Suprapubic skin (tissue), 4 donors: ENCODE results near the gene TIMM17B. TPM values are rescaled to one million over a fixed set of nuclear protein-coding genes. Genes with fewer than 3 reads are reported as not detected.

Experiments used
- DNase-seq, 2 donors: peaks; one replicate each; pipeline ENCODE4 v3.0.0-alpha.2; 2019; ENCODE audit warnings: low spot score in 2 of 2
- H3K27ac ChIP-seq: fragments of 200-600 bp; sonication (generic); one replicate; pipeline ENCODE4 v1.5.1; 2019
- H3K27me3 ChIP-seq: fragments of 200-600 bp; sonication (generic); one replicate; pipeline ENCODE4 v1.5.1; 2019
- H3K36me3 ChIP-seq: fragments of 200-600 bp; sonication (generic); one replicate; pipeline ENCODE4 v1.5.1; 2019
- H3K4me1 ChIP-seq: fragments of 200-600 bp; sonication (generic); one replicate; pipeline ENCODE4 v1.5.1; 2019
- H3K4me3 ChIP-seq: fragments of 200-600 bp; sonication (generic); one replicate; pipeline ENCODE4 v1.5.1; 2019; ENCODE audit warnings: mild to moderate bottlenecking
- H3K9me3 ChIP-seq: fragments of 200-600 bp; sonication (generic); one replicate; pipeline ENCODE4 v1.5.1; 2019
- CTCF ChIP-seq, 2 donors: fragments of 200-600 bp in 1 of 2; fragments of 450-650 bp in 1 of 2; sonication (generic) in 1 of 2; IDR thresholded peaks; one replicate each; pipeline ENCODE4 v1.5.1; 2016 to 2019; ENCODE audit warnings: antibody characterized with exemption in 2 of 2, mild to moderate bottlenecking in 1 of 2, moderate library complexity in 1 of 2
- EP300 ChIP-seq: sonication (generic); formaldehyde crosslinking; IDR thresholded peaks from one replicate; pipeline ENCODE4 v1.6.1; 2017; ENCODE audit warnings: antibody characterized with exemption
- POLR2A ChIP-seq, 2 donors: fragments of 450-650 bp; IDR thresholded peaks; one replicate each; pipeline ENCODE4 v1.6.1; 2017; ENCODE audit warnings: antibody characterized with exemption in 2 of 2, mild to moderate bottlenecking in 2 of 2, moderate library complexity in 2 of 2
- POLR2AphosphoS5 ChIP-seq, 3 donors: sonication (generic); formaldehyde crosslinking; IDR thresholded peaks; one replicate each; pipeline ENCODE4 v1.6.1; 2017; ENCODE audit warnings: antibody characterized with exemption in 3 of 3
- WGBS: methylation state at CpG from one replicate; pipeline ENCODE4 v1.1.5; 2018; 5-methylcytosine and 5-hydroxymethylcytosine counted together
- total RNA-seq, 4 donors: library from RNA; depleted of rRNA; stranded (reverse); fragments of >200 nt; gene quantifications; one replicate each; pipeline ENCODE4 v1.1.0, GENCODE V29; 2016

The TIMM17B gene
- total RNA-seq, 4 donors from 2014 or later, result 40.8 to 60.5 (median 43.4) TPM

- 92% methylated on average over 20 of the region's 20 CpGs for WGBS
- peaks cover 40% of the 10 kb centered on the region for H3K36me3 ChIP-seq
- no peak overlapping the region for H3K4me3 ChIP-seq
- TF ChIP-seq CTCF (IDR thresholded peaks at IDR 0.05) (no peak), EP300 (no peak), POLR2AphosphoS5 (IDR thresholded peaks at IDR 0.05) (no peak), POLR2A (IDR thresholded peaks at IDR 0.05) (no peak)
- no peaks in the 10 kb centered on the region for H3K4me1 ChIP-seq
- DNase-seq, result no peak
- no peaks in the 10 kb centered on the region for H3K9me3 ChIP-seq
- H3K27ac ChIP-seq, result no peak overlapping the region
- no peaks in the 10 kb centered on the region for H3K27me3 ChIP-seq
These were observed 4.6 kb upstream of the TIMM17B start for GRCh38 chrX:48902135-48902534.

GRCh38 chrX:48901069-48901468 is 3.5 kb upstream of the TIMM17B start:
- no peaks in the 10 kb centered on the region for H3K27me3 ChIP-seq
- no peak for DNase-seq
- H3K27ac ChIP-seq, result no peak overlapping the region
- peaks cover 8% of the 10 kb centered on the region for H3K4me1 ChIP-seq
- H3K9me3 ChIP-seq, result no peaks in the 10 kb centered on the region
- 89% methylated on average over 7 of the region's 7 CpGs for WGBS
- no peak overlapping the region for H3K4me3 ChIP-seq
- TF ChIP-seq POLR2A (IDR thresholded peaks at IDR 0.05), result no peak
- TF ChIP-seq POLR2AphosphoS5 (IDR thresholded peaks at IDR 0.05), result no peak
- TF ChIP-seq CTCF (IDR thresholded peaks at IDR 0.05), result no peak
- TF ChIP-seq EP300, result no peak
- H3K36me3 ChIP-seq, result peaks cover 35% of the 10 kb centered on the region

- TF ChIP-seq EP300 (no peak), POLR2AphosphoS5 (IDR thresholded peaks at IDR 0.05) (no peak), CTCF (IDR thresholded peaks at IDR 0.05) (no peak), POLR2A (IDR thresholded peaks at IDR 0.05) (no peak)
- Histone ChIP-seq H3K27me3 (no peaks in the 10 kb centered on the region), H3K36me3 (peaks cover 26% of the 10 kb centered on the region), H3K9me3 (no peaks in the 10 kb centered on the region), H3K4me1 (peaks cover 8% of the 10 kb centered on the region), H3K4me3 (peak overlapping the region; percentile 56), H3K27ac (peak overlapping the region; percentile 29)
- WGBS, result 72% methylated on average over 8 of the region's 8 CpGs
- no peak for DNase-seq
These were observed 1.5 kb upstream of the TIMM17B start for GRCh38 chrX:48899078-48899410.

- Histone ChIP-seq H3K4me3 (peak overlapping the region; percentile 56), H3K27ac (peak overlapping the region; percentile 93), H3K36me3 (peaks cover 19% of the 10 kb centered on the region), H3K27me3 (no peaks in the 10 kb centered on the region), H3K4me1 (peaks cover 9% of the 10 kb centered on the region), H3K9me3 (no peaks in the 10 kb centered on the region)
- TF ChIP-seq CTCF (IDR thresholded peaks at IDR 0.05) (no peak), EP300 (no peak), POLR2AphosphoS5 (IDR thresholded peaks at IDR 0.05) (no peak), POLR2A (IDR thresholded peaks at IDR 0.05) (no peak)
- peak; percentile 87 to 91 for DNase-seq
- WGBS, result 40% methylated on average over 38 of the region's 38 CpGs
These were observed 377 bp downstream of the TIMM17B start for GRCh38 chrX:48897157-48897624.

- H3K36me3 ChIP-seq, result peaks cover 14% of the 10 kb centered on the region
- no peaks in the 10 kb centered on the region for H3K27me3 ChIP-seq
- peak overlapping the region; percentile 93 for H3K27ac ChIP-seq
- peaks cover 13% of the 10 kb centered on the region for H3K4me1 ChIP-seq
- TF ChIP-seq CTCF (IDR thresholded peaks at IDR 0.05) (no peak), POLR2AphosphoS5 (IDR thresholded peaks at IDR 0.05) (no peak)
- 43% methylated on average over 8 of the region's 9 CpGs for WGBS
- H3K4me3 ChIP-seq, result peak overlapping the region; percentile 56
- H3K9me3 ChIP-seq, result no peaks in the 10 kb centered on the region
- DNase-seq, result peak in 1 of 2 donors; percentile 59
These were observed 957 bp downstream of the TIMM17B start for GRCh38 chrX:48896611-48897011.
